Endothelial cell of umbilical vein (primary cell): Measurements from ENCODE around the gene SYNPO2. TPM values are rescaled to one million over a fixed set of nuclear protein-coding genes. Genes with fewer than 3 reads are reported as not detected.

ENCODE experiments used
- BruUV-seq: library from RNA; stranded (reverse); fragments of 400-500 nt; replicated peaks from 2 replicates; lab custom pipeline; 2021; lab: Mats Ljungman, UMichigan
- CTCF ChIA-PET: fragments of 300-600, 350-600 bp; sonication (Branson Sonifier 250); formaldehyde crosslinking; loops from one replicate; lab custom pipeline; 2021; ENCODE audit warnings: antibody characterized with exemption, inconsistent platforms; lab: Charles Lee
- POLR2A ChIA-PET: fragments of 300-600, 350-600 bp; sonication (Branson Sonifier 250); formaldehyde crosslinking; loops from one replicate; lab custom pipeline; 2021; ENCODE audit warnings: antibody characterized with exemption, inconsistent platforms; lab: Charles Lee
- DNase-seq: peaks from one replicate; pipeline ENCODE4 v3.0.0-alpha.2; 2011; ENCODE audit warnings: low read depth, low spot score
- FAIRE-seq: peaks from 2 replicates; lab custom pipeline; 2011; peaks lifted over from hg19 to GRCh38; lab: Jason Lieb, UNC
- H2AFZ ChIP-seq: 2 replicates; pipeline ENCODE4 v1.6.0; 2012; ENCODE audit warnings: low read depth, low read length, control low read depth, inconsistent platforms
- H3K27ac ChIP-seq: 2 replicates; pipeline ENCODE4 v1.5.1; 2011; ENCODE audit warnings: low read depth, mild to moderate bottlenecking, control low read depth, low read length, moderate library complexity; ENCODE audit not compliant: insufficient read depth
- H3K27me3 ChIP-seq, 2 experiments: 2 replicates each; pipeline versions ENCODE4 v1.6.0 to v1.6.1; 2011; ENCODE audit warnings: low read length in 2 of 2, mixed read lengths in 1 of 2; ENCODE audit not compliant: control insufficient read depth in 2 of 2, insufficient read depth in 2 of 2
- H3K36me3 ChIP-seq, 2 experiments: 2 replicates in 1 of 2; 3 replicates in 1 of 2; pipeline ENCODE4 v1.5.1; 2011; ENCODE audit warnings: low read length in 2 of 2, mild to moderate bottlenecking in 1 of 2, moderate library complexity in 1 of 2; ENCODE audit not compliant: control insufficient read depth in 2 of 2, insufficient read depth in 2 of 2; ENCODE audit errors: extremely low read depth in 1 of 2
- H3K4me1 ChIP-seq: 3 replicates; pipeline ENCODE4 v1.5.1; 2011; ENCODE audit warnings: mild to moderate bottlenecking, low read length; ENCODE audit not compliant: control insufficient read depth, insufficient read depth; ENCODE audit errors: extremely low read depth
- H3K4me2 ChIP-seq: 2 replicates; pipeline ENCODE4 v1.6.1; 2011; ENCODE audit warnings: low read length, control low read depth, mixed read lengths; ENCODE audit not compliant: insufficient read depth
- H3K4me3 ChIP-seq, 3 experiments: fragments of 200-600 bp in 1 of 3; sonication (generic), shearing (Covaris generic) in 1 of 3; replicated peaks in 1 of 3; 2 replicates each; pipeline ENCODE4 v1.5.1; 2011 to 2016; ENCODE audit warnings: control low read depth in 3 of 3, low read length in 3 of 3, mild to moderate bottlenecking in 2 of 3, inconsistent platforms in 1 of 3, low read depth in 1 of 3, moderate library complexity in 1 of 3; ENCODE audit not compliant: insufficient read depth in 1 of 3
- H3K79me2 ChIP-seq: 2 replicates; pipeline ENCODE4 v1.6.0; 2012; ENCODE audit warnings: low read length, inconsistent platforms; ENCODE audit not compliant: control insufficient read depth, insufficient read depth
- H3K9ac ChIP-seq: replicated peaks from 2 replicates; pipeline ENCODE3; 2011; ENCODE audit warnings: low read length, control low read depth; ENCODE audit not compliant: insufficient read depth; ENCODE audit errors: extremely low read depth
- H3K9me1 ChIP-seq: replicated peaks from 3 replicates; pipeline ENCODE4 v1.6.0; 2011; ENCODE audit warnings: mild to moderate bottlenecking, low read length; ENCODE audit not compliant: control insufficient read depth, insufficient read depth; ENCODE audit errors: extremely low read depth
- H3K9me3 ChIP-seq: replicated peaks from 2 replicates; pipeline ENCODE4 v1.5.1; 2012; ENCODE audit warnings: low read length, inconsistent platforms; ENCODE audit not compliant: control insufficient read depth, insufficient read depth
- H4K20me1 ChIP-seq: replicated peaks from 2 replicates; pipeline ENCODE3; 2011; ENCODE audit warnings: mild to moderate bottlenecking, low read length; ENCODE audit not compliant: control insufficient read depth, insufficient read depth; ENCODE audit errors: extremely low read depth
- CTCF ChIP-seq, 2 donors: IDR thresholded peaks; 1 replicate in 1 of 2; 2 replicates in 1 of 2; pipeline ENCODE4 v1.5.1; 2011; ENCODE audit warnings: low read length in 2 of 2, mild to moderate bottlenecking in 2 of 2, moderate library complexity in 2 of 2, control low read depth in 1 of 2, inconsistent platforms in 1 of 2, low read depth in 1 of 2; ENCODE audit not compliant: insufficient read depth in 1 of 2; ENCODE audit errors: extremely low read depth in 1 of 2
- EZH2 ChIP-seq: IDR thresholded peaks from 2 replicates; pipeline ENCODE4 v1.6.1; 2012; ENCODE audit warnings: borderline replicate concordance, low read depth, mild to moderate bottlenecking, moderate library complexity, low read length, inconsistent platforms; ENCODE audit not compliant: severe bottlenecking
- GATA2 ChIP-seq: IDR thresholded peaks from 2 replicates; pipeline ENCODE4 v1.7.0; 2011; ENCODE audit warnings: low read depth, mild to moderate bottlenecking, moderate library complexity, mixed read lengths, low read length; ENCODE audit not compliant: insufficient read length, insufficient read depth
- MYC ChIP-seq: IDR thresholded peaks from one replicate; pipeline ENCODE4 v1.6.1; 2011; ENCODE audit warnings: mild to moderate bottlenecking, low read depth, low read length
- POLR2A ChIP-seq: IDR thresholded peaks from 2 replicates; pipeline ENCODE4 v1.6.1; 2012; ENCODE audit warnings: low read depth, mild to moderate bottlenecking, control low read depth, low read length
- POLR2AphosphoS5 ChIP-seq: IDR thresholded peaks from 2 replicates; pipeline ENCODE4 v1.6.1; 2012; ENCODE audit warnings: low read depth, mild to moderate bottlenecking, control low read depth, low read length, moderate library complexity; ENCODE audit not compliant: insufficient read depth
- dilution Hi-C: fragments of 300-500 bp; cut with MboI; formaldehyde crosslinking; loops from one replicate; pipeline ENCODE4 v1.15.0; 2019; ENCODE audit warnings: low sequenced_read_pairs; ENCODE audit not compliant: extremely low pct_ligation_motif_present
- intact Hi-C: fragments of 100-400 bp; cut with micrococcal nuclease; formaldehyde crosslinking; loops from one replicate; pipeline ENCODE4 v1.10.0; 2022
- polyA plus RNA-seq, 4 experiments: library from polyadenylated mRNA; depleted of rRNA in 3 of 4; stranded (reverse) in 3 of 4; unstranded in 1 of 4; fragments of >200 nt; gene quantifications; 2 replicates each; pipeline versions ENCODE4 v1.2.1 to v1.2.3, GENCODE V29; 2011 to 2012; ENCODE audit warnings: missing spikeins in 1 of 4
- total RNA-seq: library from RNA; stranded (reverse); gene quantifications from 2 replicates; pipeline ENCODE4 v1.2.3, GENCODE V29; 2021

The SYNPO2 gene
- total and polyA plus RNA-seq, 2 donors (not counting 3 experiments of a cell fraction or from before 2014, with no cell fraction given) = 0.06 to 0.13 TPM

GRCh38 chr4:118849867-118850487 lies 38.7 kb upstream of the SYNPO2 start:
- dilution Hi-C loops (no loop called here), intact Hi-C loops (no loop called here)
- TF ChIP-seq EZH2 (no peak), GATA2 (no peak)
- FAIRE-seq = no peak
- Histone ChIP-seq H3K4me2 (peak overlapping the region; percentile 85), H3K27ac (no peak overlapping the region), H4K20me1 (no peaks in the 10 kb centered on the region), H3K4me3 (peak overlapping the region in 1 of 3 experiments; percentile 63), H3K9me1 (no peaks in the 10 kb centered on the region), H2AFZ (peak overlapping the region; percentile 91), H3K36me3 (no peaks in the 10 kb centered on the region), H3K4me1 (peaks cover 6% of the 10 kb centered on the region), H3K27me3 (no peaks in the 10 kb centered on the region), H3K79me2 (no peaks in the 10 kb centered on the region), H3K9ac (no peak overlapping the region), H3K9me3 (no peaks in the 10 kb centered on the region)
- CTCF ChIA-PET = interaction anchor here (0.6 to 1.4 kb wide), 6 partner anchors 8 to 287 kb away, joined by 3 to 7 read pairs (median 3); no protein-coding TSS in a partner anchor
- no TSS peak for BruUV-seq
- no peak for DNase-seq
- POLR2A ChIA-PET = no interaction called here

GRCh38 chr4:118850488-118851173 lies 38.0 kb upstream of the SYNPO2 start:
- Histone ChIP-seq H3K9me3 (no peaks in the 10 kb centered on the region), H3K4me1 (peaks cover 6% of the 10 kb centered on the region), H3K9me1 (no peaks in the 10 kb centered on the region), H4K20me1 (no peaks in the 10 kb centered on the region), H3K27ac (no peak overlapping the region), H3K79me2 (no peaks in the 10 kb centered on the region), H3K36me3 (no peaks in the 10 kb centered on the region), H3K4me2 (peak overlapping the region; percentile 85), H3K9ac (no peak overlapping the region), H3K4me3 (peak overlapping the region; percentile 33 to 63 (median 41)), H3K27me3 (no peaks in the 10 kb centered on the region), H2AFZ (peak overlapping the region; percentile 91)
- dilution Hi-C loops = no loop called here
- POLR2A ChIA-PET = no interaction called here
- CTCF ChIA-PET = interaction anchor here (0.6 to 1.4 kb wide), 7 partner anchors 8 to 286 kb away, joined by 3 to 7 read pairs (median 3); no protein-coding TSS in a partner anchor
- TSS peak; percentile 45 for BruUV-seq
- FAIRE-seq (no peak), DNase-seq (peak; percentile 44)
- TF ChIP-seq MYC = no peak
- TF ChIP-seq POLR2AphosphoS5 = no peak
- TF ChIP-seq CTCF (IDR thresholded peaks at IDR 0.05; ENCODE audit: extremely low read depth in 1 of 2, insufficient read depth in 1 of 2, low read depth in 1 of 2, low read length in 2 of 2) = no peak
- TF ChIP-seq EZH2 = no peak
- TF ChIP-seq GATA2 = no peak
- TF ChIP-seq POLR2A = no peak
- intact Hi-C loops = no loop called here
